Sigmoid colon (tissue), 4 donors: ENCODE results near the gene NMNAT3.
A peak's percentile ranks its signal among the peaks of the same experiment; 100 is the strongest.

Experiments used
- EP300 ChIP-seq, 4 donors: sonication (generic); formaldehyde crosslinking; IDR thresholded peaks; one replicate each; pipeline ENCODE4 v1.6.1; 2017; ENCODE audit warnings: antibody characterized with exemption in 4 of 4
- POLR2A ChIP-seq, 2 donors: fragments of 450-650 bp; IDR thresholded peaks; one replicate each; pipeline ENCODE4 v1.6.1; 2016; ENCODE audit warnings: antibody characterized with exemption in 2 of 2, mild to moderate bottlenecking in 2 of 2, moderate library complexity in 2 of 2
- POLR2AphosphoS5 ChIP-seq, 4 donors: sonication (generic); formaldehyde crosslinking; IDR thresholded peaks; one replicate each; pipeline ENCODE4 v1.6.1; 2017; ENCODE audit warnings: antibody characterized with exemption in 4 of 4
- TF ChIP-seq, protein P1 (sequence below), 4 experiments: fragments of 450-650 bp in 3 of 4; fragments of 200-600 bp in 1 of 4; IDR thresholded peaks; one replicate each; pipeline ENCODE4 v1.5.1; 2016 to 2019; ENCODE audit warnings: antibody characterized with exemption in 4 of 4, mild to moderate bottlenecking in 3 of 4, moderate library complexity in 2 of 4

DNA sequence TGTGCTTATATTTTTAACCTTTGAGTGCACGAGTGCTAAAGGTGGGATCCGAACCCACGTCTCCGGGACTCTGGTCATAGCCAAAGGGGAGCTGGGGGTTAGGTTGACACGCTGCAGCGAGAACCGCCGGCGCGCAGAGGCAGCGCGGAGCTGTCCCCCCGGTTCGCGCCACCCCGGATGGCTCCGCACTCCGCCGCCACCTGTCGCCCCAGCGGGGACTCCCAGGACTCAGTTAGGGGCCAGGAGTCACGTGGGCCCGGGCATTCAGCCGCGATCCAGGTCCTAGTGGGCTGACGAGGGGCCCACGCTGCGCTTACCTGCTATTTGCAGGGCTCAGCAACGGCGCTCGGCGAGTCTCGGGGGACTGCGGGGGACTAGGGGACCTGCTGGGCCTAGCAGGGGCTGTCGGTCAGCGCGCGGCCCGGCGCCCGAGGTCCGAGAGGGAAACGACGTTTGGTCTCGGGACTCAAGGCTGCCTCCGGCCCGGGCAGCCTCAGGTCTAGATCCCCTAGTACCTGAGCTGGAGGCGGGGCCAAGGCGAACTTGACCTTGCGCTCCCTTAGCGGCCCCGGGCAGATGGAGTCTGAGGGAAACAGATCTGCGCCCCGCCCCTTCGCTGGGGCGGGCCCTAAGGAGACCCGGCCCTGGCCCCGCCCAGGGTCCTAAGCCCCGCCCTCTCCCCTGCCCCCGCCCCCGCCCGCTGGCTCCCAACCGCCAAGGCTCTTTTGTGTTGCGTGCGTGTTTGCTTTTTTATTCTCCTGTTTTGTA is at the start of gene NMNAT3:
- TF ChIP-seq EP300 (IDR thresholded peaks at IDR 0.05), result no peak
- no peak for TF ChIP-seq POLR2A (IDR thresholded peaks at IDR 0.05)
- TF ChIP-seq, protein P1, sequence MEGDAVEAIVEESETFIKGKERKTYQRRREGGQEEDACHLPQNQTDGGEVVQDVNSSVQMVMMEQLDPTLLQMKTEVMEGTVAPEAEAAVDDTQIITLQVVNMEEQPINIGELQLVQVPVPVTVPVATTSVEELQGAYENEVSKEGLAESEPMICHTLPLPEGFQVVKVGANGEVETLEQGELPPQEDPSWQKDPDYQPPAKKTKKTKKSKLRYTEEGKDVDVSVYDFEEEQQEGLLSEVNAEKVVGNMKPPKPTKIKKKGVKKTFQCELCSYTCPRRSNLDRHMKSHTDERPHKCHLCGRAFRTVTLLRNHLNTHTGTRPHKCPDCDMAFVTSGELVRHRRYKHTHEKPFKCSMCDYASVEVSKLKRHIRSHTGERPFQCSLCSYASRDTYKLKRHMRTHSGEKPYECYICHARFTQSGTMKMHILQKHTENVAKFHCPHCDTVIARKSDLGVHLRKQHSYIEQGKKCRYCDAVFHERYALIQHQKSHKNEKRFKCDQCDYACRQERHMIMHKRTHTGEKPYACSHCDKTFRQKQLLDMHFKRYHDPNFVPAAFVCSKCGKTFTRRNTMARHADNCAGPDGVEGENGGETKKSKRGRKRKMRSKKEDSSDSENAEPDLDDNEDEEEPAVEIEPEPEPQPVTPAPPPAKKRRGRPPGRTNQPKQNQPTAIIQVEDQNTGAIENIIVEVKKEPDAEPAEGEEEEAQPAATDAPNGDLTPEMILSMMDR (IDR thresholded peaks at IDR 0.05), result no peak
- peak in 2 of 4 donors; percentile 33 to 51 for TF ChIP-seq POLR2AphosphoS5 (IDR thresholded peaks at IDR 0.05)
